ENCODE data around the gene GRIK4.

GRIK4 gene

GRCh38 chr11:120890609-120891320 lies 379.2 kb downstream of the GRIK4 start:
- Histone ChIP-seq H3K27ac (ENCODE audit: insufficient read depth, low read depth, low read length, poor library complexity, severe bottlenecking) (no peak overlapping the region), H3K4me1 (ENCODE audit: control insufficient read depth, insufficient read depth, low read length) (no peaks in the 10 kb centered on the region), H3K27me3 (ENCODE audit: control insufficient read depth, insufficient read depth, low read length, poor library complexity, severe bottlenecking) (no peaks in the 10 kb centered on the region), H3K9me3 (ENCODE audit: control insufficient read depth, low read length) (no peaks in the 10 kb centered on the region), H3K4me3 (ENCODE audit: insufficient read depth, low read depth, low read length) (no peak overlapping the region), H3K36me3 (ENCODE audit: control insufficient read depth, insufficient read depth, low read length) (no peaks in the 10 kb centered on the region)
- WGBS, 2 experiments = 93 to 95% methylated on average over 7 of the region's 7 CpGs

DNA sequence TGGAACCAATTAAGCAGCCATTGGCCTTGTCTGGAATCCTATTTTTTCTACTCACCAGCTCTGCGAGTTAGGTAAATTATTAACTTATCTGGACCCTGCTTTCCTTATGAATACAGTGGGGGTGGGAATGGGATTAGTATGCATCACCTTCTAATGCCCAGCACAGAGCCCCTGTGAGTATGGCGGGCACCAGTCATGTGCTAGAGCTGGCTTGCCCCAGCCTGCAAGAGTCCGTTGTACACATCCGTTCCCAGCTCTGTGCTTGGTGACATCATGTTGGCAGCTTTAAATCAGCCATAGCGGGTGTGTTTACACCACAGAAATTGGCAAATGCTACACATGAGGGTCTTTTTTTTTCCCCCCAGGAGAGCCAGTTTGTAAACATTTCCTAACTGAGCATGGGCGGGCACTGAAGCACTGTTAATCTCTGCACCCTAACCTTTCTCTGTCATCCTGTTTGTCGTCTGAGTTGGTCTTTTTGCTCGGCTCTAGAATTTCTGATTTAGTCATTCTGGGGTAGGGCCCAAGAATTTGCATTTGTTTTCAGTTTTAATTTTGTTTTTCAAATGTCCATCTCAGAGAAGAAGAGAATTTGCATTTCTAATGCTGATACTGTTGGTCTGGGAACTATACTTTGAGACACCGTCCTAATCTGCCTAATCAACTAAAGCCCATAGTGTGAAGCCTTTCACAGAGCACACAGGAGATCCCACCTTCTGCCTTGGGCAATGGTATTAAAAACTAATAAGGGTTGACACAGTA lies 382.1 kb downstream of the GRIK4 start:
- no peak overlapping the region for H3K27ac ChIP-seq (ENCODE audit: insufficient read depth, low read depth, low read length, poor library complexity, severe bottlenecking)
- H3K9me3 ChIP-seq (ENCODE audit: control insufficient read depth, low read length) = no peaks in the 10 kb centered on the region
- no peaks in the 10 kb centered on the region for H3K36me3 ChIP-seq (ENCODE audit: control insufficient read depth, insufficient read depth, low read length)
- no peaks in the 10 kb centered on the region for H3K27me3 ChIP-seq (ENCODE audit: control insufficient read depth, insufficient read depth, low read length, poor library complexity, severe bottlenecking)
- H3K4me1 ChIP-seq (ENCODE audit: control insufficient read depth, insufficient read depth, low read length) = no peaks in the 10 kb centered on the region
- WGBS, 2 experiments = 86 to 89% methylated on average over 9 of the region's 9 CpGs
- no peak overlapping the region for H3K4me3 ChIP-seq (ENCODE audit: insufficient read depth, low read depth, low read length)

DNA sequence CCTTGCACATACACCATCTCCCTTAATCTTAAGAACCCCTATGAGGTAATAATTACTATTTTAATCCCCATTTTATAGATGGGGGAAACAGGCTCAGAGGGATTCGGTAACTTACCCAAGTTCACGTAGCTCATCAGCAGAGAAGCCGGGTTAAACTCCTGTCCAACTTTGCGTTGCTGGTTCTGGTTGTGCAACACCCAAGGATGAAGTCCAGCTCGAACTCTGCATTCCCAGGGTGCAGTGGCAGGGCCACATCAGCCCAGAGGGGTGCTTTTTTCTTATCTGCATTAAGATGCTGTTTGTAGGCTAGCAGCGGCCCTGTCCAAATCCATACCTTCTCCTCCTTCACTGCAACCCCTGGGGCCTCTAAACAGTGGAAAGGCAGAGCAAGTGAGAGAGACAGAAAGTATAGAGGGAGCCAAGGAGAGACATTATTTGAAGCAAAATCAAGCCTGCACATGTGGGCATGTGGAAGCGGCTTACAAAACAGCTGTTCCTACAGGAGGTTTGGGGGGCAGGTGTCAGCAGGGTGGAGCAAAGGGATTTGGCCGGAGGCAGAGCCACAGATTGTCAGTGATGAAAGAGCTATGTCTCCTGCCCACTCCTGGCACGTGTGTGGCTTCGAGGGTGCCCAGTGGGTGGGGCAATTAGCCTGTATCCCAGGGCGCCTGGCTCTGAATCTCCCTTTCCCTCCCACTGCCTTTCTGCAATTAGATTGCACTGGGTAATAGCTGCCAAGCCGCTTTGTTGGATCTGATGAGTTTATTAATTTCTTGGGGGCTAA lies 382.8 kb downstream of the GRIK4 start:
- H3K4me3 ChIP-seq (ENCODE audit: insufficient read depth, low read depth, low read length) = no peak overlapping the region
- no peaks in the 10 kb centered on the region for H3K4me1 ChIP-seq (ENCODE audit: control insufficient read depth, insufficient read depth, low read length)
- H3K9me3 ChIP-seq (ENCODE audit: control insufficient read depth, low read length) = no peaks in the 10 kb centered on the region
- WGBS, 2 experiments = 84 to 86% methylated on average over 11 to 12 of the region's 12 CpGs
- H3K36me3 ChIP-seq (ENCODE audit: control insufficient read depth, insufficient read depth, low read length) = no peaks in the 10 kb centered on the region
- H3K27me3 ChIP-seq (ENCODE audit: control insufficient read depth, insufficient read depth, low read length, poor library complexity, severe bottlenecking) = no peaks in the 10 kb centered on the region
- no peak overlapping the region for H3K27ac ChIP-seq (ENCODE audit: insufficient read depth, low read depth, low read length, poor library complexity, severe bottlenecking)

DNA sequence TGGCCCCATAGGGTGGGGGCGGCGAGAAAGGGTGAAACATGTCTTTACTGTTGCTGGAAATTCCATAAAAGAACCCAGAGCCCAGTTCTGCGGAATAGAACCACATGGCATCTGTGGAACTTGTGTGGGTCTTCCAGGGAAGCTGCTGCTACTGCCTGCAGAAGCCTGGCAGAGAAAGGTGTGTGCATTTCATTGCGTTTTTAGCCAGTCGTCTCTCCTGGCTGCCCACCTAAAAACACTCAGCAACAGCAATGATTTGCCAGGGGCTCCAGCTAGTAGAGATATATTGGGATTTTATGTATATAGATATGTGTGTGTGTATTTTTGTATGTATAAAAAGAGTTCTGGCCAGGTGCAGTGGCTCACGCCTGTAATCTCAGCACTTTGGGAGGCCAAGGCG lies 385.1 kb downstream of the GRIK4 start:
- Histone ChIP-seq H3K4me1 (ENCODE audit: control insufficient read depth, insufficient read depth, low read length) (no peaks in the 10 kb centered on the region), H3K27me3 (ENCODE audit: control insufficient read depth, insufficient read depth, low read length, poor library complexity, severe bottlenecking) (no peaks in the 10 kb centered on the region), H3K4me3 (ENCODE audit: insufficient read depth, low read depth, low read length) (no peak overlapping the region), H3K36me3 (ENCODE audit: control insufficient read depth, insufficient read depth, low read length) (no peaks in the 10 kb centered on the region), H3K9me3 (ENCODE audit: control insufficient read depth, low read length) (no peaks in the 10 kb centered on the region), H3K27ac (ENCODE audit: insufficient read depth, low read depth, low read length, poor library complexity, severe bottlenecking) (no peak overlapping the region)
- 92 to 95% methylated on average over 7 of the region's 7 CpGs for WGBS, 2 experiments

GRCh38 chr11:120898568-120898967 lies 387.0 kb downstream of the GRIK4 start:
- Histone ChIP-seq H3K27ac (ENCODE audit: insufficient read depth, low read depth, low read length, poor library complexity, severe bottlenecking) (no peak overlapping the region), H3K27me3 (ENCODE audit: control insufficient read depth, insufficient read depth, low read length, poor library complexity, severe bottlenecking) (no peaks in the 10 kb centered on the region), H3K4me3 (ENCODE audit: insufficient read depth, low read depth, low read length) (no peak overlapping the region), H3K9me3 (ENCODE audit: control insufficient read depth, low read length) (no peaks in the 10 kb centered on the region), H3K4me1 (ENCODE audit: control insufficient read depth, insufficient read depth, low read length) (no peaks in the 10 kb centered on the region), H3K36me3 (ENCODE audit: control insufficient read depth, insufficient read depth, low read length) (no peaks in the 10 kb centered on the region)
- 92 to 93% methylated on average over 6 of the region's 6 CpGs for WGBS, 2 experiments

- H3K4me1 ChIP-seq (ENCODE audit: control insufficient read depth, insufficient read depth, low read length) = no peaks in the 10 kb centered on the region
- no peak overlapping the region for H3K4me3 ChIP-seq (ENCODE audit: insufficient read depth, low read depth, low read length)
- no peak overlapping the region for H3K27ac ChIP-seq (ENCODE audit: insufficient read depth, low read depth, low read length, poor library complexity, severe bottlenecking)
- H3K9me3 ChIP-seq (ENCODE audit: control insufficient read depth, low read length) = no peaks in the 10 kb centered on the region
- H3K36me3 ChIP-seq (ENCODE audit: control insufficient read depth, insufficient read depth, low read length) = no peaks in the 10 kb centered on the region
- H3K27me3 ChIP-seq (ENCODE audit: control insufficient read depth, insufficient read depth, low read length, poor library complexity, severe bottlenecking) = no peaks in the 10 kb centered on the region
- WGBS, 2 experiments = 91 to 93% methylated on average over 3 of the region's 3 CpGs
These were observed 388.2 kb downstream of the GRIK4 start for GRCh38 chr11:120899720-120900119.

GRCh38 chr11:120900643-120901042 lies 389.1 kb downstream of the GRIK4 start:
- WGBS, 2 experiments = 64 to 68% methylated on average over 9 of the region's 9 CpGs
- Histone ChIP-seq H3K27ac (ENCODE audit: insufficient read depth, low read depth, low read length, poor library complexity, severe bottlenecking) (no peak overlapping the region), H3K4me3 (ENCODE audit: insufficient read depth, low read depth, low read length) (no peak overlapping the region), H3K27me3 (ENCODE audit: control insufficient read depth, insufficient read depth, low read length, poor library complexity, severe bottlenecking) (no peaks in the 10 kb centered on the region), H3K4me1 (ENCODE audit: control insufficient read depth, insufficient read depth, low read length) (no peaks in the 10 kb centered on the region), H3K9me3 (ENCODE audit: control insufficient read depth, low read length) (no peaks in the 10 kb centered on the region), H3K36me3 (ENCODE audit: control insufficient read depth, insufficient read depth, low read length) (no peaks in the 10 kb centered on the region)

DNA sequence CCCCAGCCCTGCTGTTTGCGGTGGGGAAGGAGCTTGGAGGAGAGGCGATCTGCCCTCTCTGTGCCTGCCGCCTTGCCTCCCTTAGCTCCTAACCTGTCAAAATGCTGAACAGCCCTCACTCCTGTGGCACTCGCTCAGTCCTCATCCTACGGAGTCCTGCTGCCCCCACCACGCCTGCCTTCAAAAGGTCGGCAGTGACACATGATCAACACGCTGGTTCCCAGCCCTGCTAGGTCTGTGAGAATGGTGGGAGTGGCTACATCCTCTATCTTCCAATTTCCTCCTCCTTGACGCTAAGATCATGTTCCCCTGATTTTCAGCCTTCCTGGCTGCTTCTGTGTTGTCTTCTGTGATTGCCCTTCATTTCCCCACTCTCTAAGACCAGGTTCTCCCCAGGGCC lies 392.1 kb downstream of the GRIK4 start:
- 68 to 75% methylated on average over 9 of the region's 9 CpGs for WGBS, 2 experiments
- H3K27me3 ChIP-seq (ENCODE audit: control insufficient read depth, insufficient read depth, low read length, poor library complexity, severe bottlenecking) = no peaks in the 10 kb centered on the region
- H3K36me3 ChIP-seq (ENCODE audit: control insufficient read depth, insufficient read depth, low read length) = no peaks in the 10 kb centered on the region
- no peak overlapping the region for H3K27ac ChIP-seq (ENCODE audit: insufficient read depth, low read depth, low read length, poor library complexity, severe bottlenecking)
- no peaks in the 10 kb centered on the region for H3K4me1 ChIP-seq (ENCODE audit: control insufficient read depth, insufficient read depth, low read length)
- H3K9me3 ChIP-seq (ENCODE audit: control insufficient read depth, low read length) = no peaks in the 10 kb centered on the region
- no peak overlapping the region for H3K4me3 ChIP-seq (ENCODE audit: insufficient read depth, low read depth, low read length)

DNA sequence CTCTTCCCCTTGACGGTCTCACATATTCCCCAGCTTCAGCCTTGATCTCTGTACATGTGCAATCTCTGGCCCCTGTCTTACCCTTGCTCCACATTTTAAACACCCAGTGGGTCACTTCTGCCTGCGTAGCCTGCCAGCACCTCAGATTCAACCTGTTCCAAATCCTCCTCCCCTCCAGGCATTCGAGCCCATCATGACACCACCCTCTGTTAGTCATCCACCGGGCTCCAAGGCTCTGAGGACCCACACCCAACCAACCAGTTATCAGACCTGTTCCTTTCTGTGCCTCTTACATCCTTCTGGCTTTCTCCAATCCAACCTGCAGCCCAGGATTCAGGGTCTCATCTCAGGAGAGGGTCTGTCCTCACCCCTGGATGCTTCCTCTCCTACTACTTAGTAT lies 392.6 kb downstream of the GRIK4 start:
- no peaks in the 10 kb centered on the region for H3K4me1 ChIP-seq (ENCODE audit: control insufficient read depth, insufficient read depth, low read length)
- H3K9me3 ChIP-seq (ENCODE audit: control insufficient read depth, low read length) = no peaks in the 10 kb centered on the region
- no peak overlapping the region for H3K27ac ChIP-seq (ENCODE audit: insufficient read depth, low read depth, low read length, poor library complexity, severe bottlenecking)
- no peak overlapping the region for H3K4me3 ChIP-seq (ENCODE audit: insufficient read depth, low read depth, low read length)
- WGBS, 2 experiments = 90 to 91% methylated on average over 4 of the region's 4 CpGs
- no peaks in the 10 kb centered on the region for H3K36me3 ChIP-seq (ENCODE audit: control insufficient read depth, insufficient read depth, low read length)
- H3K27me3 ChIP-seq (ENCODE audit: control insufficient read depth, insufficient read depth, low read length, poor library complexity, severe bottlenecking) = no peaks in the 10 kb centered on the region

- Histone ChIP-seq H3K27ac (ENCODE audit: insufficient read depth, low read depth, low read length, poor library complexity, severe bottlenecking) (no peak overlapping the region), H3K4me3 (ENCODE audit: insufficient read depth, low read depth, low read length) (no peak overlapping the region)
These were observed 395.2 kb downstream of the GRIK4 start for GRCh38 chr11:120906766-120907165.

More at GRCh38 chr11:120906766-120907165, 395.2 kb downstream of the GRIK4 start:
- Histone ChIP-seq H3K4me1 (ENCODE audit: control insufficient read depth, insufficient read depth, low read length) (no peaks in the 10 kb centered on the region), H3K9me3 (ENCODE audit: control insufficient read depth, low read length) (no peaks in the 10 kb centered on the region), H3K27me3 (ENCODE audit: control insufficient read depth, insufficient read depth, low read length, poor library complexity, severe bottlenecking) (no peaks in the 10 kb centered on the region), H3K36me3 (ENCODE audit: control insufficient read depth, insufficient read depth, low read length) (no peaks in the 10 kb centered on the region)
- WGBS, 2 experiments = 91 to 92% methylated on average over 10 of the region's 10 CpGs
